ENCODE data around the gene TCF7.
A peak's percentile ranks its signal among the peaks of the same experiment; 100 is the strongest.

TCF7 gene

DNA sequence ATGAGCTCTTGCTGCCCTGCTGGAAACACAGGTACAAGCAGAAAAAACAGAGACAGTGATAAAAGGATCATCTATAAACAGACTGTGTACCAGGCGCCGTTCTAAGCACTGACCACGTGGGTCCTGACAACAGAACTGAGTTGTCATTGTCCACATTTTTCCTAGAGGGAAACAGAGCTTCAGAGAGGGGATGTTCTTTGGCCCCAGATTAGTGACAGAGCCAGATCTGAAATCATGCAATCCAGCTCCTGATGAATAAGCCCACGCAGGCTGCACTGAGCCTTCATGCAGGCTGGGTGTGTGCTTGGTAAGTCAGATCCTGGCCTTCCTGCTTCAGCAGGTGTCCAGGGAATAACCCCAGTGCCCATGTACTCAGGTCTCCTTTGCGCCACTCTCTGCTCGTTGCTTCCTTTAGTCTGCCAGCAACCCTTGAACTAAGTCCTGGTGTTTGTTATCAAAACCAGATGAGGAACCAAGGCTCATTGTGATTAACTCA, 22.8 kb upstream of the TCF7 start:
- no peak for DNase-seq

DNA sequence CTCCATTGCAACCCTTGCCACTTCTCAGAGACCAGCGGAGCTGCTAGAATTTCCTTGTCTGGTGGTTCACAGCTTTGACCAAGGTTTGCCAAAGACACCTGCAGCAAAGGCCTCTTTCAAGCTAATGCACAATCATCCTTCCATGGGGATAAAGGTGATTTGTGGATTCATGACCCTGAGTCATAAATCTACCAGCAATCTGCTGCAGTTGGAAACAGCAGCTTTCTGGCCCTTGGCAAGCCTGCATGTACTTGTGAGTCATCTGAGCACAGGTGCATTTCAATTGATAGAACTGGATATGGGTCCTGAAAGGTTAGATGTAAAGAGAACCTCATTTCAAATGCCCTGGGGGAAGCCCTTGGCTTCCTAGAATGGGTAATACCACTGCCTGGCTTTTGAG, 21.6 kb upstream of the TCF7 start:
- no peak for DNase-seq

DNA sequence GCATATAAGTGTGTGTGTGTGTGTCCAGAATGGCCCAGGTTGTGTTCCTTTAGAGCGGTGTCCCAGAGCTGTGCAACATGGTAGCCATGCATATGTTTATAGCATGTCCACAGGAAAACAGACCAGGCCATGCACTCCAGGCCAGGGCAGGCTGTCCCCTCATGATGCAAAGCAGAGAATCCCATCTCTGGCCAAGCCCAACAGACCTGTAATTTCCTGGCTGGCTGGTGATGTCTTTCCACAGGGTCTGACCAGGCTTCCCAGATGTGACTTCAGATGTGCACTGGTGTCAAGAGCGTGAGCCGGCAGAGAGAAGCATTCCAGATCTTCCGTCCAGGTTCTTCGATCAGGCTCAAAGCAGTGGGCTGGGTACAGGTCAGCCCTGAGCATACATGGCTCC, 21.1 kb upstream of the TCF7 start:
- DNase-seq, result no peak

- DNase-seq, result no peak
Measured at GRCh38 chr5:134095293-134095692, 19.2 kb upstream of the TCF7 start.

- DNase-seq, result no peak
Measured at GRCh38 chr5:134095887-134096589, 18.4 kb upstream of the TCF7 start.

- peak in 1 of 6 experiments; percentile 18 for DNase-seq
Measured at GRCh38 chr5:134097211-134097749, 17.2 kb upstream of the TCF7 start.

GRCh38 chr5:134098690-134099089, 15.8 kb upstream of the TCF7 start:
- DNase-seq, result no peak

DNA sequence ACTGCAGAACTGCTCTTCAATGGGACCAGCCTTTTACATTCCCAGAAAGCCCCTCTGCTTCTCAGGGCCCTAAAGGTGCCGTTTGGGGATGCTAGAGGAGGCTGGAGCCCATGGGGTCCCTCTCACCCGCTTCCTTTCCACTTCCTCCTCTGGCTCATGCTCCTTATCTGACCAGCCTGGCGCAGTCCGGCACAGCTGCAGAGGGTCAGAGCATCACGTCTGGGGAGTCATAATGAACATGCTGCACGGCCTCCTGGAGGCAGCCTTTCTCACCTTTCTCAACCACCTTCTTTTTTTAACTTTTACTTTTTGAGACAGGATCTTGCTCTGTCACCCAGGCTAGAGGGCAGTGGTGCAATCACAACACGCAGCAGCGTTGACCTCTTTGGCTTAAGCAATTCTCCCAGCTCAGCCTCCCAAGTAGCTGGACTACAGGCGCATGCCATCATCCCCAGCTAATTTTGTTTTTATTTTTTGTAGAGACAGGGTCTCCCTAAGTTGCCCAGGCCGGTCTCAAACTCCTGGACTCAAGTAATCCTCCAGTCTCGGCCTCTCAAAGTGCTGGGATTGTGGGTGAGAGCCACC, 15.1 kb upstream of the TCF7 start:
- DNase-seq, result no peak

DNA sequence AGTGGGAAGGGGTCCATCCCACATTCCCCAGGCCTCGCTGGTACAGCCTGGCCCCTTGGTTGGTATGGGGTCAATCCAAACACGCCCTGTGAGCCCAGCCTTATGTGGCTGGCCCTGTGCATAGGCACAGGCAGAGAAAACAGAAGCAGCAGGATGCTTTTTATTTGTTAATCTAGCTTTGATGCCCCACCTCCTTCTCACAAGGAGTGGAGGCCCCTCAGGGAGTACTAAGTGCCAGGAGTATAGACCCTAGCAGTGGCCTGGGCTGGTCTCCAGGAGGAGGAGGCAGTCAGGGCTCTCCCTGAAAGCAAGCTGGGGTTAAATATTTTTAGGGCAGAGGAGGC, 14.6 kb upstream of the TCF7 start:
- peak in 1 of 6 experiments; percentile 47 for DNase-seq

DNA sequence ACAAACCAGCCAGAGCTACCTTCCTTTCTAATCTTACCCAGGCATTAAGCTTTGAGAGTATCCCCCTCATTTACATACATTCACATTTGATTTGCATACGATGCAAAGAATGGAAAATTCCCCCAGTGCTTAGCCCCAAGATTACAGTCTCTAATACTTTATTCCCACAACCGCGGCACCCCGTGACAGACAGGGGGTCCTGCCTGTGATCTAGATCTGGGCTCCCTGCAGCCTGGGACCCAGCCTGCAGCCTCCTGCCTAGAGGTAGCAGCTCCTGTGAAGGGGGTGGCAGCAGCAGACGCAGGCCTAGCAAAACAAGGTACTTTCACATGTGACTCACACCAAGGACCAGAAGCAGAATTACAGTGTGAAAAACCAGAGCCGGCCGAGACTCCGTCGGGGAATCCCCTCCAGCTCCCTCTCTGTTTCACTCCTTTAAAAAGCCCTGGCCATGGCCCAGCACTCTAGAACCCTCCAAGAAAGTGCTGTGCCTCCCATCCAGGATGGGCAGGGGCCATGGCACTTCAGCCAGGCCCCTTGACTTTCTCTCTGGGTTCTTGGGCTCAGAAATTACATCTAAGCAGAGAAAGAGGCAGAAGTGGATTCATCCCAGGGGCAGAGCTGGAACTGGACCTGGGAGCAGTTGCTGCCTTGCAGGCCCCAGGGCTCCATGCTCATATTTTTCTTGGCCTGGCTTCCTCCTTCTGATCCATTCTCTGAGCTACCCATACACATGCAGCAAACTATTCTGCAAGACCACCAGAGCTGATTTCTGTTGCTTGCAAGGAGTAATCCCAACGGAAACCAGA, 14.0 kb upstream of the TCF7 start:
- peak; percentile 52 to 79 (median 63) for DNase-seq

- peak; percentile 23 to 75 (median 64) for DNase-seq
Measured at GRCh38 chr5:134101686-134102439, 12.6 kb upstream of the TCF7 start.

GRCh38 chr5:134103397-134103796, 11.1 kb upstream of the TCF7 start:
- peak; percentile 42 to 80 (median 56) for DNase-seq

DNA sequence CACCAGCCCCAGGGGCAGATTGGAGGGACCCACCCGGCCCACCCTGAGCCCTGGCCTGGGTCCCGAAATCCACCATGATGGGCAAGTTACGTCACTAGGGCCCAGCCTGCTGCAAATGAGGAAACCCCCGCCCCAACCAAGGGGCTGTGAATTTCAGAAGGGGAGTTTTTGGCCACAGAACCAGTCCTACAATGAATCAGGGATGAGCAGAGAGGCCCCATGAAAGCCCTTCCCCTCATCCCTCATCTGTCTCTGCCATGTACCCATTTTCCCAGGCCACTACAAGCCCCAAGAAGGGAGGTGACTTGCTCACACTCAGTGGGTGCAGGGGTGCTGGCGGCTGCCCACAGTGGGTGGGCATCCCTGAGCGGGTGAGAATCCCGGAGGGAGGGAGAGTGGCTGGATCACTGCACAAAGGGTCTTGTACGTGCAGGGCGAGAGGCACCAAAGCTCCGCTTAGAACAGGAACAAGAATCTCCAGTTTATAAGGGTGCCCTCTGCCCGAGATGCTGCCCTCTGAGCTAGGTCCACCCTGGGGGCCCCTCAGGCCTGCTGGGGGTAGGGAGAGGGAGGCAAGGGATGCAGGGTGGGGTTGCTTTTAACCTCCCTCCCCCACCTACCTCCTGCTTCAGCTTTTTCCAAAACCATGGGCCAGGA, 10.4 kb upstream of the TCF7 start:
- peak in 2 of 6 experiments; percentile 13 to 42 for DNase-seq

GRCh38 chr5:134106991-134107701, 7.3 kb upstream of the TCF7 start:
- DNase-seq, result no peak

GRCh38 chr5:134107779-134108178, 6.7 kb upstream of the TCF7 start:
- DNase-seq, result no peak

GRCh38 chr5:134110382-134110781, 4.1 kb upstream of the TCF7 start:
- DNase-seq, result peak in 4 of 6 experiments; percentile 29 to 57 (median 46)

DNA sequence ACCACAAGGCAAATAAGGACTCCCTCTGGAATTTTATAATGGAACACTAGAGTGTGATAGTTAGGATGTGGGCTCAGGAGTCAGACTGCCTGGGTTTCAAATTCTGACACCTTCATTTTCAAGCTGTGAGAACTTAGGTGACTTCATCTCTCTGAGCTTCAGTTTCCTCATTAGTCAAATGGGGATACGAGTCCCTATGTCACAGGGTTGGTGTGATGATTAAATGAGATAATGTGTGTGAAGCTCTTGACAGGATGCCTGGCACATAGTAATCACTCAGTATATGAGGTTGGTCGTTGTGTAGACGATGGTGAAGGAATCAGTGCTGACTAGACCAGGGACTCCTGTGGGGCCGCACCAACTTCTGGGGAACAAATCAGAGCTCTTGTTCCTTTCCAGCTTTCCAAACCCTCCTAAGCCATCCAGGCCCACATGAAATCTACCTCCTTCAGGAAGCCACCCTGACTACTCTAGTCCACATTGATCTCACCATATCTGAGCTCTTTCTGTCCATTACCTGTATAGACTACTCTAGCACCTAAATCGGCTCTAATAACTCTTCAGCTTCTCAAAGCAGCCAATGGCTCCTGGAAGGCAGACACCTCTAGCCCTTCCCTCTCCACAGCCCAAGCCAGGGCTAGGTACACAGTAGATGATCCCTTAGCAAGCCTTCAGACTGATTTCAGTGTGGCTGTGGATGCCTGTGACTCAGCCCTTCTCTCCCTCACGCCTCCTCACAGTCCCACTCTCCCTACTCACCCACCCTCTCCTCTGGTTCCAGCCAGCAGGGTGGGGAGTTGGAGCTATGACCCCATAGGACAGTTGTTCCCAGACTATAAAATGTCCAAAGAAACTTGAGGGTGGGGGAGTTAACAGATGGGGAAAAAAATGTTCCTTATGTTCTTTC, 2.5 kb upstream of the TCF7 start:
- DNase-seq, result peak in 3 of 6 experiments; percentile 19 to 51 (median 34)

GRCh38 chr5:134112726-134113362, 1.6 kb upstream of the TCF7 start:
- DNase-seq, result no peak

GRCh38 chr5:134113363-134113889, 1.1 kb upstream of the TCF7 start:
- peak in 3 of 6 experiments; percentile 34 to 50 (median 46) for DNase-seq
